Activated CD4-positive, alpha-beta T cell treated with anti-CD3 and anti-CD28 coated beads, Interleukin-2, amount 10 ng/mL, durations not matched to agents 24 days and 14 days (primary cell): ENCODE measurements around the gene COL16A1. TPM values are rescaled to one million over a fixed set of nuclear protein-coding genes. Genes with fewer than 3 reads are reported as not detected.

Experiments used
- DNase-seq: peaks from one replicate; pipeline ENCODE4 v3.0.0; 2022
- H3K27ac Mint-ChIP-seq: one replicate; pipeline ENCODE4 v1.8.0; 2022; ENCODE audit warnings: mild to moderate bottlenecking, mixed read lengths
- H3K27me3 Mint-ChIP-seq: one replicate; pipeline ENCODE4 v1.8.0; 2022; ENCODE audit warnings: mixed read lengths
- H3K36me3 Mint-ChIP-seq: one replicate; pipeline ENCODE4 v1.8.0; 2022; ENCODE audit warnings: low read depth, mild to moderate bottlenecking, mixed read lengths
- H3K4me1 Mint-ChIP-seq: one replicate; pipeline ENCODE4 v1.8.0; 2021; ENCODE audit warnings: mixed read lengths
- H3K4me3 Mint-ChIP-seq: one replicate; pipeline ENCODE4 v1.8.0; 2022; ENCODE audit warnings: mild to moderate bottlenecking, moderate library complexity, mixed read lengths
- H3K9me3 Mint-ChIP-seq: one replicate; pipeline ENCODE4 v1.8.0; 2021; ENCODE audit warnings: mixed read lengths
- intact Hi-C: fragments of 100-400 bp; cut with micrococcal nuclease; formaldehyde crosslinking; loops from one replicate; pipeline ENCODE4 v1.15.1; 2023
- total RNA-seq: library from RNA; stranded (reverse); gene quantifications from 2 replicates; pipeline ENCODE4 v1.2.3, GENCODE V29; 2022

COL16A1 gene
- total RNA-seq, 1 donor from 2014 or later, result not detected

GRCh38 chr1:31677401-31677800 lies 26.4 kb downstream of the COL16A1 start:
- Mint-ChIP-seq H3K36me3 (no peaks in the 10 kb centered on the region), H3K27ac (no peak overlapping the region), H3K4me3 (no peak overlapping the region), H3K27me3 (peaks cover 5% of the 10 kb centered on the region), H3K9me3 (no peaks in the 10 kb centered on the region), H3K4me1 (no peaks in the 10 kb centered on the region)
- no peak for DNase-seq
- intact Hi-C loops, result no loop called here

- H3K36me3 Mint-ChIP-seq, result no peaks in the 10 kb centered on the region
These were observed 28.1 kb downstream of the COL16A1 start for GRCh38 chr1:31675756-31676155.

GRCh38 chr1:31675161-31675560 lies 28.7 kb downstream of the COL16A1 start:
- H3K27me3 Mint-ChIP-seq, result peaks cover 13% of the 10 kb centered on the region
- no peak overlapping the region for H3K4me3 Mint-ChIP-seq
- DNase-seq, result no peak
- no peak overlapping the region for H3K27ac Mint-ChIP-seq
- intact Hi-C loops, result no loop called here
- peaks cover 2% of the 10 kb centered on the region for H3K4me1 Mint-ChIP-seq
- H3K36me3 Mint-ChIP-seq, result no peaks in the 10 kb centered on the region
- H3K9me3 Mint-ChIP-seq, result no peaks in the 10 kb centered on the region

More at GRCh38 chr1:31675756-31676155, 28.1 kb downstream of the COL16A1 start:
- no peak for DNase-seq
- Mint-ChIP-seq H3K4me1 (no peaks in the 10 kb centered on the region), H3K4me3 (no peak overlapping the region), H3K27ac (no peak overlapping the region), H3K9me3 (no peaks in the 10 kb centered on the region), H3K27me3 (peaks cover 9% of the 10 kb centered on the region)
- intact Hi-C loops, result no loop called here

- H3K27me3 Mint-ChIP-seq, result peaks cover 17% of the 10 kb centered on the region
- H3K36me3 Mint-ChIP-seq, result no peaks in the 10 kb centered on the region
- no peaks in the 10 kb centered on the region for H3K9me3 Mint-ChIP-seq
- intact Hi-C loops, result no loop called here
- H3K27ac Mint-ChIP-seq, result no peak overlapping the region
- peaks cover 4% of the 10 kb centered on the region for H3K4me1 Mint-ChIP-seq
- no peak for DNase-seq
- no peak overlapping the region for H3K4me3 Mint-ChIP-seq
These were observed 29.2 kb downstream of the COL16A1 start for GRCh38 chr1:31674626-31675025.

GRCh38 chr1:31673433-31673832 lies 30.4 kb downstream of the COL16A1 start:
- DNase-seq, result no peak
- Mint-ChIP-seq H3K4me3 (no peak overlapping the region), H3K27me3 (peaks cover 24% of the 10 kb centered on the region), H3K4me1 (peaks cover 4% of the 10 kb centered on the region), H3K27ac (no peak overlapping the region), H3K36me3 (no peaks in the 10 kb centered on the region), H3K9me3 (no peaks in the 10 kb centered on the region)
- intact Hi-C loops, result no loop called here

- intact Hi-C loops, result no loop called here
- H3K27ac Mint-ChIP-seq, result no peak overlapping the region
- H3K27me3 Mint-ChIP-seq, result peaks cover 24% of the 10 kb centered on the region
These were observed 30.8 kb downstream of the COL16A1 start for GRCh38 chr1:31672986-31673385.

GRCh38 chr1:31671561-31672201 lies 32.1 kb downstream of the COL16A1 start:
- Mint-ChIP-seq H3K4me1 (peaks cover 4% of the 10 kb centered on the region), H3K9me3 (no peaks in the 10 kb centered on the region), H3K36me3 (no peaks in the 10 kb centered on the region), H3K27me3 (peaks cover 22% of the 10 kb centered on the region), H3K27ac (no peak overlapping the region), H3K4me3 (no peak overlapping the region)
- intact Hi-C loops, result no loop called here
- no peak for DNase-seq

More at GRCh38 chr1:31672986-31673385, 30.8 kb downstream of the COL16A1 start:
- peaks cover 4% of the 10 kb centered on the region for H3K4me1 Mint-ChIP-seq
- H3K9me3 Mint-ChIP-seq, result no peaks in the 10 kb centered on the region
- no peak for DNase-seq
- no peak overlapping the region for H3K4me3 Mint-ChIP-seq
- no peaks in the 10 kb centered on the region for H3K36me3 Mint-ChIP-seq

GRCh38 chr1:31671147-31671546 lies 32.7 kb downstream of the COL16A1 start:
- peaks cover 24% of the 10 kb centered on the region for H3K27me3 Mint-ChIP-seq
- no peaks in the 10 kb centered on the region for H3K36me3 Mint-ChIP-seq
- no peak for DNase-seq
- H3K9me3 Mint-ChIP-seq, result no peaks in the 10 kb centered on the region
- H3K4me1 Mint-ChIP-seq, result peaks cover 4% of the 10 kb centered on the region
- intact Hi-C loops, result no loop called here
- H3K4me3 Mint-ChIP-seq, result no peak overlapping the region
- no peak overlapping the region for H3K27ac Mint-ChIP-seq

GRCh38 chr1:31670593-31670964 lies 33.2 kb downstream of the COL16A1 start:
- no peak overlapping the region for H3K4me3 Mint-ChIP-seq
- H3K4me1 Mint-ChIP-seq, result peaks cover 4% of the 10 kb centered on the region
- no peak overlapping the region for H3K27ac Mint-ChIP-seq
- H3K36me3 Mint-ChIP-seq, result no peaks in the 10 kb centered on the region
- no peak for DNase-seq
- peaks cover 24% of the 10 kb centered on the region for H3K27me3 Mint-ChIP-seq
- no peaks in the 10 kb centered on the region for H3K9me3 Mint-ChIP-seq
- intact Hi-C loops, result no loop called here

- DNase-seq, result peak; percentile 59
- H3K4me3 Mint-ChIP-seq, result peak overlapping the region; percentile 25
- intact Hi-C loops, result no loop called here
- H3K36me3 Mint-ChIP-seq, result no peaks in the 10 kb centered on the region
- no peaks in the 10 kb centered on the region for H3K9me3 Mint-ChIP-seq
- no peak overlapping the region for H3K27ac Mint-ChIP-seq
- H3K27me3 Mint-ChIP-seq, result peaks cover 24% of the 10 kb centered on the region
- peaks cover 4% of the 10 kb centered on the region for H3K4me1 Mint-ChIP-seq
These were observed 33.8 kb downstream of the COL16A1 start for GRCh38 chr1:31669786-31670592.

GRCh38 chr1:31669433-31669785 lies 34.4 kb downstream of the COL16A1 start:
- Mint-ChIP-seq H3K27ac (no peak overlapping the region), H3K9me3 (no peaks in the 10 kb centered on the region), H3K27me3 (peaks cover 26% of the 10 kb centered on the region), H3K36me3 (no peaks in the 10 kb centered on the region), H3K4me1 (peaks cover 4% of the 10 kb centered on the region), H3K4me3 (no peak overlapping the region)
- intact Hi-C loops, result no loop called here
- DNase-seq, result no peak

GRCh38 chr1:31668303-31668883 lies 35.4 kb downstream of the COL16A1 start:
- H3K36me3 Mint-ChIP-seq, result no peaks in the 10 kb centered on the region
- H3K9me3 Mint-ChIP-seq, result no peaks in the 10 kb centered on the region
- H3K27me3 Mint-ChIP-seq, result peaks cover 26% of the 10 kb centered on the region
- intact Hi-C loops, result no loop called here
- H3K4me3 Mint-ChIP-seq, result no peak overlapping the region
- H3K27ac Mint-ChIP-seq, result no peak overlapping the region
- no peak for DNase-seq
- H3K4me1 Mint-ChIP-seq, result peaks cover 4% of the 10 kb centered on the region

GRCh38 chr1:31667065-31667785 lies 36.6 kb downstream of the COL16A1 start:
- H3K36me3 Mint-ChIP-seq, result no peaks in the 10 kb centered on the region
- no peak for DNase-seq
- intact Hi-C loops, result no loop called here

More at GRCh38 chr1:31667065-31667785, 36.6 kb downstream of the COL16A1 start:
- Mint-ChIP-seq H3K27ac (no peak overlapping the region), H3K9me3 (no peaks in the 10 kb centered on the region), H3K27me3 (peaks cover 26% of the 10 kb centered on the region), H3K4me3 (no peak overlapping the region), H3K4me1 (peaks cover 4% of the 10 kb centered on the region)
